K562 (cell line): Measurements from ENCODE around the gene CYP4F11. TPM values are rescaled to one million over a fixed set of nuclear protein-coding genes. Genes with fewer than 3 reads are reported as not detected.

Experiments used
- ARNT ChIP-seq, 2 experiments: fragments of 450-650 bp; IDR thresholded peaks; 2 replicates each; pipeline ENCODE4 v1.6.1; 2016; ENCODE audit warnings: mild to moderate bottlenecking in 1 of 2
- BCL6 ChIP-seq: fragments of 250-450 bp; sonication (Bioruptor Pico); IDR thresholded peaks from 2 replicates; pipeline ENCODE4 v1.4.0; 2020
- CAMTA2 ChIP-seq: fragments of 250-450 bp; sonication (Bioruptor Pico); conservative IDR thresholded peaks from 2 replicates; pipeline ENCODE4 v1.5.1; 2022
- CBX2 ChIP-seq: fragments of 200-600 bp; sonication (generic); IDR thresholded peaks from one replicate; pipeline ENCODE4 v1.6.1; 2012; ENCODE audit warnings: mild to moderate bottlenecking, low read length, inconsistent platforms; ENCODE audit not compliant: insufficient read depth, poor library complexity, severe bottlenecking
- FOXK2 ChIP-seq, 2 experiments: fragments of 450-650 bp; IDR thresholded peaks in 1 of 2; conservative IDR thresholded peaks in 1 of 2; 2 replicates each; pipeline ENCODE4 v1.6.1; 2016; ENCODE audit warnings: low read depth in 2 of 2, mild to moderate bottlenecking in 1 of 2
- FOXP1 ChIP-seq: sonication (generic); formaldehyde crosslinking; IDR thresholded peaks from 2 replicates; pipeline ENCODE4 v1.8.0; 2022; ENCODE audit warnings: mild to moderate bottlenecking, missing genetic modification reagents
- HCFC1 ChIP-seq: IDR thresholded peaks from 2 replicates; pipeline ENCODE4 v1.6.1; 2012; ENCODE audit warnings: low read depth, low read length, improper control_type of control experiment
- ILK ChIP-seq: fragments of 450-650 bp; IDR thresholded peaks from 2 replicates; pipeline ENCODE4 v1.6.1; 2016; ENCODE audit warnings: missing genetic modification characterization, low read depth, mild to moderate bottlenecking, missing compliant biosample characterization, moderate library complexity, borderline replicate concordance
- KHSRP ChIP-seq: fragments of 450-650 bp; IDR thresholded peaks from 2 replicates; pipeline ENCODE4 v1.6.1; 2017
- KLF16 ChIP-seq: IDR thresholded peaks from 2 replicates; pipeline ENCODE4 v1.6.1; 2016; ENCODE audit warnings: antibody characterized with exemption
- MED1 ChIP-seq: sonication (generic); formaldehyde crosslinking; IDR thresholded peaks from 2 replicates; pipeline ENCODE4 v1.8.1; 2023; ENCODE audit warnings: missing genetic modification reagents, borderline replicate concordance
- NFIC ChIP-seq: fragments of 450-650 bp; IDR thresholded peaks from 2 replicates; pipeline ENCODE4 v1.6.1; 2017; ENCODE audit warnings: mild to moderate bottlenecking, inconsistent platforms
- PCBP1 ChIP-seq: fragments of 200-400 bp; formaldehyde crosslinking; IDR thresholded peaks from 2 replicates; pipeline ENCODE4 v1.6.1; 2018; ENCODE audit warnings: mild to moderate bottlenecking, low read depth, low read length; ENCODE audit not compliant: poor library complexity, severe bottlenecking
- PHB2 ChIP-seq: fragments of 450-650 bp; IDR thresholded peaks from 2 replicates; pipeline ENCODE4 v1.6.1; 2017; ENCODE audit warnings: low read depth
- PTTG1 ChIP-seq: fragments of 450-650 bp; IDR thresholded peaks from 2 replicates; pipeline ENCODE4 v1.6.1; 2016; ENCODE audit warnings: low read depth, mild to moderate bottlenecking, missing genetic modification characterization, missing compliant biosample characterization
- RBM25 ChIP-seq: fragments of 200-400 bp; formaldehyde crosslinking; IDR thresholded peaks from 2 replicates; pipeline ENCODE4 v1.6.1; 2018; ENCODE audit warnings: low read length, low read depth, moderate library complexity; ENCODE audit not compliant: severe bottlenecking
- SMARCA4 ChIP-seq: fragments of 450-650 bp; IDR thresholded peaks from 2 replicates; pipeline ENCODE4 v1.6.1; 2016
- SUPT5H ChIP-seq: fragments of 450-650 bp; IDR thresholded peaks from 2 replicates; pipeline ENCODE4 v1.6.1; 2016
- ZNF124 ChIP-seq: sonication (generic); formaldehyde crosslinking; IDR thresholded peaks from 2 replicates; pipeline ENCODE4 v1.8.1; 2022; ENCODE audit warnings: missing genetic modification reagents
- ZNF583 ChIP-seq: fragments of 250-450 bp; sonication (Bioruptor Pico); IDR thresholded peaks from 2 replicates; pipeline ENCODE4 v1.4.0; 2020
- ZNF79 ChIP-seq: fragments of 250-450 bp; sonication (Bioruptor Pico); IDR thresholded peaks from 2 replicates; pipeline ENCODE4 v1.4.0; 2020; ENCODE audit warnings: low read depth, mild to moderate bottlenecking, moderate library complexity
- polyA plus RNA-seq, 8 experiments: library from polyadenylated mRNA; depleted of rRNA in 4 of 8; stranded (reverse) in 5 of 8; unstranded in 3 of 8; fragments of >200 nt; fragmentation: Nextera tagmentation in 2 of 8; fragmentation: Illumina TruSeq in 1 of 8; extraction: Ambion mirVana in 2 of 8; extraction: Trizol in 1 of 8; gene quantifications; 2 replicates each; pipeline versions ENCODE4 v1.2.1 to v1.2.3, GENCODE V29; 2011 to 2014; ENCODE audit warnings: inconsistent platforms in 1 of 8, missing spikeins in 1 of 8
- total RNA-seq, 7 experiments: library from RNA; depleted of rRNA in 6 of 7; stranded (reverse); fragments of >200 nt in 6 of 7; fragmentation: Illumina TruSeq in 2 of 7; extraction: Trizol in 2 of 7; gene quantifications; 2 replicates each; pipeline versions ENCODE4 v1.2.1 to v1.2.3, GENCODE V29; 2011 to 2021; ENCODE audit warnings: low replicate concordance in 1 of 7
- TF ChIP-seq, protein P1 (sequence below): sonication (generic); formaldehyde crosslinking; IDR thresholded peaks from 2 replicates; pipeline ENCODE4 v1.8.0; 2022; ENCODE audit warnings: mild to moderate bottlenecking, low read depth, missing genetic modification reagents
- TF ChIP-seq, protein P2 (sequence below): fragments of 450-650 bp; formaldehyde crosslinking; IDR thresholded peaks from 2 replicates; pipeline ENCODE4 v1.4.0; 2020; ENCODE audit warnings: mild to moderate bottlenecking, moderate library complexity
- TF ChIP-seq, protein P3 (sequence below): IDR thresholded peaks from 2 replicates; pipeline ENCODE4 v1.6.1; 2011; ENCODE audit not compliant: insufficient read length; ENCODE audit errors: extremely low read depth
- TF ChIP-seq, protein P4 (sequence below): sonication (generic); formaldehyde crosslinking; IDR thresholded peaks from 2 replicates; pipeline ENCODE4 v1.9.0; 2022; ENCODE audit warnings: mild to moderate bottlenecking, missing genetic modification reagents
- TF ChIP-seq, protein P5 (sequence below): fragments of 250-450 bp; sonication (Bioruptor Pico); IDR thresholded peaks from 2 replicates; pipeline ENCODE4 v1.4.0; 2020; ENCODE audit warnings: mild to moderate bottlenecking, moderate library complexity, borderline replicate concordance

CYP4F11 gene
- total and polyA plus RNA-seq, 9 of the 15 experiments (the other 6 are each of a cell fraction or from before 2014, with no cell fraction given), result 0.03 TPM; not detected in 8

DNA sequence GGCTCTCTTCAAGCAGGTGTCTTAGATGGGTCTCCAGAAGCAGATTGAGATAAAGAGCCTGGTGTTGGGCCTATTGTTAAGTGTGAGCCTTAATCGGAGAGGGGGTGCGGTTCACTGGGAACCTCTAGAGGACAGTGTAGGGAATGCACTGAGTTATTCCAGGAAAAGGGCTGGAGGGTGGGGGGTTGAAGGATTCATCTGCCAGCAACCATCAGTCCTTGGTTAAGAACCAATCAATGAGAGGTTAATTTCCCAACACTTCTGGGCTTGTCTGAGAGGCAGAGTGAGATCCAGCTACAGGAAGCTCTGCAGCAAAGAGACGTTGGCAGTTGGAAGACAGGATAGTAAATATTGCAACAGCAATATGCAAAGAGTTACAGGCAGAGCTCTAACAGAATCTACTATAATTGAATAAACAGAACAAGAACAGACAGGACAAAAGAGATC, 65.2 kb downstream of the CYP4F11 start (continued):
- TF ChIP-seq HCFC1, result no peak
- TF ChIP-seq KHSRP, result no peak
- TF ChIP-seq ZNF79 (CRISPR knock-in tag), result no peak
- TF ChIP-seq, protein P1, sequence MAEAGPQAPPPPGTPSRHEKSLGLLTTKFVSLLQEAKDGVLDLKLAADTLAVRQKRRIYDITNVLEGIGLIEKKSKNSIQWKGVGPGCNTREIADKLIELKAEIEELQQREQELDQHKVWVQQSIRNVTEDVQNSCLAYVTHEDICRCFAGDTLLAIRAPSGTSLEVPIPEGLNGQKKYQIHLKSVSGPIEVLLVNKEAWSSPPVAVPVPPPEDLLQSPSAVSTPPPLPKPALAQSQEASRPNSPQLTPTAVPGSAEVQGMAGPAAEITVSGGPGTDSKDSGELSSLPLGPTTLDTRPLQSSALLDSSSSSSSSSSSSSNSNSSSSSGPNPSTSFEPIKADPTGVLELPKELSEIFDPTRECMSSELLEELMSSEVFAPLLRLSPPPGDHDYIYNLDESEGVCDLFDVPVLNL (CRISPR knock-in tag), result no peak
- TF ChIP-seq BCL6, result no peak
- TF ChIP-seq, protein P2, sequence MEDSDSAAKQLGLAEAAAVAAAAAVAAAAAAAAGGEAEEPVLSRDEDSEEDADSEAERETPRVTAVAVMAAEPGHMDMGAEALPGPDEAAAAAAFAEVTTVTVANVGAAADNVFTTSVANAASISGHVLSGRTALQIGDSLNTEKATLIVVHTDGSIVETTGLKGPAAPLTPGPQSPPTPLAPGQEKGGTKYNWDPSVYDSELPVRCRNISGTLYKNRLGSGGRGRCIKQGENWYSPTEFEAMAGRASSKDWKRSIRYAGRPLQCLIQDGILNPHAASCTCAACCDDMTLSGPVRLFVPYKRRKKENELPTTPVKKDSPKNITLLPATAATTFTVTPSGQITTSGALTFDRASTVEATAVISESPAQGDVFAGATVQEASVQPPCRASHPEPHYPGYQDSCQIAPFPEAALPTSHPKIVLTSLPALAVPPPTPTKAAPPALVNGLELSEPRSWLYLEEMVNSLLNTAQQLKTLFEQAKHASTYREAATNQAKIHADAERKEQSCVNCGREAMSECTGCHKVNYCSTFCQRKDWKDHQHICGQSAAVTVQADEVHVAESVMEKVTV (CRISPR knock-in tag), result peak; percentile 85
- peak; percentile 50; the same call in 1 of the 2 replicates for TF ChIP-seq KLF16
- TF ChIP-seq FOXK2 (conservative IDR thresholded peaks at IDR 0.05 in 1 of 2, IDR thresholded peaks at IDR 0.05 in 1 of 2; ENCODE audit: low read depth in 2 of 2), result no peak
- no peak for TF ChIP-seq PHB2
- no peak for TF ChIP-seq FOXP1 (CRISPR knock-in tag)
- TF ChIP-seq, protein P3, sequence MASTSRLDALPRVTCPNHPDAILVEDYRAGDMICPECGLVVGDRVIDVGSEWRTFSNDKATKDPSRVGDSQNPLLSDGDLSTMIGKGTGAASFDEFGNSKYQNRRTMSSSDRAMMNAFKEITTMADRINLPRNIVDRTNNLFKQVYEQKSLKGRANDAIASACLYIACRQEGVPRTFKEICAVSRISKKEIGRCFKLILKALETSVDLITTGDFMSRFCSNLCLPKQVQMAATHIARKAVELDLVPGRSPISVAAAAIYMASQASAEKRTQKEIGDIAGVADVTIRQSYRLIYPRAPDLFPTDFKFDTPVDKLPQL, result no peak
- TF ChIP-seq ZNF124 (CRISPR knock-in tag), result no peak
- TF ChIP-seq, protein P4, sequence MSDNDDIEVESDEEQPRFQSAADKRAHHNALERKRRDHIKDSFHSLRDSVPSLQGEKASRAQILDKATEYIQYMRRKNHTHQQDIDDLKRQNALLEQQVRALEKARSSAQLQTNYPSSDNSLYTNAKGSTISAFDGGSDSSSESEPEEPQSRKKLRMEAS (CRISPR knock-in tag), result no peak
- no peak for TF ChIP-seq MED1
- no peak for TF ChIP-seq SUPT5H
- TF ChIP-seq, protein P5, sequence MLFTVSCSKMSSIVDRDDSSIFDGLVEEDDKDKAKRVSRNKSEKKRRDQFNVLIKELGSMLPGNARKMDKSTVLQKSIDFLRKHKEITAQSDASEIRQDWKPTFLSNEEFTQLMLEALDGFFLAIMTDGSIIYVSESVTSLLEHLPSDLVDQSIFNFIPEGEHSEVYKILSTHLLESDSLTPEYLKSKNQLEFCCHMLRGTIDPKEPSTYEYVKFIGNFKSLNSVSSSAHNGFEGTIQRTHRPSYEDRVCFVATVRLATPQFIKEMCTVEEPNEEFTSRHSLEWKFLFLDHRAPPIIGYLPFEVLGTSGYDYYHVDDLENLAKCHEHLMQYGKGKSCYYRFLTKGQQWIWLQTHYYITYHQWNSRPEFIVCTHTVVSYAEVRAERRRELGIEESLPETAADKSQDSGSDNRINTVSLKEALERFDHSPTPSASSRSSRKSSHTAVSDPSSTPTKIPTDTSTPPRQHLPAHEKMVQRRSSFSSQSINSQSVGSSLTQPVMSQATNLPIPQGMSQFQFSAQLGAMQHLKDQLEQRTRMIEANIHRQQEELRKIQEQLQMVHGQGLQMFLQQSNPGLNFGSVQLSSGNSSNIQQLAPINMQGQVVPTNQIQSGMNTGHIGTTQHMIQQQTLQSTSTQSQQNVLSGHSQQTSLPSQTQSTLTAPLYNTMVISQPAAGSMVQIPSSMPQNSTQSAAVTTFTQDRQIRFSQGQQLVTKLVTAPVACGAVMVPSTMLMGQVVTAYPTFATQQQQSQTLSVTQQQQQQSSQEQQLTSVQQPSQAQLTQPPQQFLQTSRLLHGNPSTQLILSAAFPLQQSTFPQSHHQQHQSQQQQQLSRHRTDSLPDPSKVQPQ (CRISPR knock-in tag), result no peak
- TF ChIP-seq NFIC, result no peak
- TF ChIP-seq CBX2, result no peak
- no peak for TF ChIP-seq ILK (tag)
- no peak for TF ChIP-seq CAMTA2 (CRISPR knock-in tag)
- no peak for TF ChIP-seq ARNT (IDR thresholded peaks at IDR 0.05)
- TF ChIP-seq PTTG1, result no peak
- no peak for TF ChIP-seq ZNF583 (CRISPR knock-in tag)
- no peak for TF ChIP-seq RBM25
- no peak for TF ChIP-seq PCBP1
- no peak for TF ChIP-seq SMARCA4
